Thoracic aorta (tissue), 2 donors: ENCODE measurements around the gene MYL3. TPM values are rescaled to one million over a fixed set of nuclear protein-coding genes. Genes with fewer than 3 reads are reported as not detected.

ENCODE experiments used
- ATAC-seq: fragments of 150-250 bp; one replicate; pipeline ENCODE4 v1.8.0; 2017; ENCODE audit warnings: low read depth; ENCODE audit not compliant: insufficient number of reproducible peaks, low FRiP score
- DNase-seq: peaks from one replicate; pipeline ENCODE4 v3.0.0-alpha.2; 2020; ENCODE audit warnings: low spot score
- H3K27ac ChIP-seq, 2 donors: fragments of 200-600 bp; sonication (generic); 1 replicate in 1 of 2; 2 replicates in 1 of 2; pipeline ENCODE4 v1.5.1; 2016; ENCODE audit warnings: mild to moderate bottlenecking in 2 of 2, moderate library complexity in 2 of 2
- H3K27me3 ChIP-seq: fragments of 200-600 bp; sonication (generic); replicated peaks from 2 replicates; pipeline ENCODE4 v1.6.0; 2016; ENCODE audit warnings: mild to moderate bottlenecking; ENCODE audit not compliant: insufficient read depth
- H3K36me3 ChIP-seq: fragments of 200-600 bp; sonication (generic); one replicate; pipeline ENCODE4 v1.5.1; 2016
- H3K4me1 ChIP-seq, 2 donors: fragments of 200-600 bp; sonication (generic); 1 replicate in 1 of 2; 2 replicates in 1 of 2; pipeline versions ENCODE4 v1.5.1 to v1.6.0; 2016; ENCODE audit warnings: low read depth in 2 of 2, mild to moderate bottlenecking in 1 of 2; ENCODE audit not compliant: control insufficient read depth in 1 of 2
- H3K4me3 ChIP-seq: fragments of 200-600 bp; sonication (generic); 2 replicates; pipeline ENCODE4 v1.5.1; 2016; ENCODE audit warnings: mild to moderate bottlenecking
- H3K9me3 ChIP-seq: fragments of 200-600 bp; sonication (generic); 2 replicates; pipeline ENCODE4 v1.5.1; 2016
- total RNA-seq, 2 donors: library from RNA; depleted of rRNA; stranded (reverse); fragments of >200 nt; gene quantifications; one replicate each; pipeline versions ENCODE4 v1.1.0 to v1.2.3, GENCODE V29; 2016
- TF ChIP-seq, protein P1 (sequence below): fragments of 200-600 bp; sonication (generic); IDR thresholded peaks from one replicate; pipeline ENCODE4 v1.5.1; 2019; ENCODE audit warnings: antibody characterized with exemption

The MYL3 gene
- total RNA-seq, 2 donors from 2014 or later = 1.5 TPM; not detected in 1

DNA sequence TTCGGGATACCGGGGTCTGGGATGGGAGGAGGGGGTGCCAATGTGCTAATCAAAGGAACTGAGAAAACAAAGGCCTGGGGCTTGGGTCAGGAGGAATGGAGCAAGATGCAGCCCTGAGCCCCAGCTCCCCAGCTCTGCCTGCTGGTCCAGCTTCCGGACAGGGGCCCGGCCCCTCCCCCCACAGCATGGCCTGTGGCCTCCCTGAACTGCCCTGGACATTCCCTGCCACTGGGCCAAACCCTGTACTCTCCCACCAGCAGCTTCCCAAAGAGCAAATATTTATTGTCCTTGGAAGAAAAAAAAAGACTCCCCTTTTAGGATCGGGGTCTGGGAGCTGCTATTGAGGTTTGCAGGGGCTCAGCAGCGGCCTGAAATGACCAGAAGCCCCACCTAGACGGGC is 5.7 kb upstream of the MYL3 start:
- no peaks in the 10 kb centered on the region for H3K27me3 ChIP-seq
- DNase-seq (no peak), ATAC-seq (no peak)
- no peaks in the 10 kb centered on the region for H3K9me3 ChIP-seq
- H3K36me3 ChIP-seq = no peaks in the 10 kb centered on the region
- H3K4me3 ChIP-seq = no peak overlapping the region
- no peak overlapping the region for H3K27ac ChIP-seq
- H3K4me1 ChIP-seq = peaks cover 30 to 85% of the 10 kb centered on the region in 2 donors
- TF ChIP-seq, protein P1, sequence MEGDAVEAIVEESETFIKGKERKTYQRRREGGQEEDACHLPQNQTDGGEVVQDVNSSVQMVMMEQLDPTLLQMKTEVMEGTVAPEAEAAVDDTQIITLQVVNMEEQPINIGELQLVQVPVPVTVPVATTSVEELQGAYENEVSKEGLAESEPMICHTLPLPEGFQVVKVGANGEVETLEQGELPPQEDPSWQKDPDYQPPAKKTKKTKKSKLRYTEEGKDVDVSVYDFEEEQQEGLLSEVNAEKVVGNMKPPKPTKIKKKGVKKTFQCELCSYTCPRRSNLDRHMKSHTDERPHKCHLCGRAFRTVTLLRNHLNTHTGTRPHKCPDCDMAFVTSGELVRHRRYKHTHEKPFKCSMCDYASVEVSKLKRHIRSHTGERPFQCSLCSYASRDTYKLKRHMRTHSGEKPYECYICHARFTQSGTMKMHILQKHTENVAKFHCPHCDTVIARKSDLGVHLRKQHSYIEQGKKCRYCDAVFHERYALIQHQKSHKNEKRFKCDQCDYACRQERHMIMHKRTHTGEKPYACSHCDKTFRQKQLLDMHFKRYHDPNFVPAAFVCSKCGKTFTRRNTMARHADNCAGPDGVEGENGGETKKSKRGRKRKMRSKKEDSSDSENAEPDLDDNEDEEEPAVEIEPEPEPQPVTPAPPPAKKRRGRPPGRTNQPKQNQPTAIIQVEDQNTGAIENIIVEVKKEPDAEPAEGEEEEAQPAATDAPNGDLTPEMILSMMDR = no peak

DNA sequence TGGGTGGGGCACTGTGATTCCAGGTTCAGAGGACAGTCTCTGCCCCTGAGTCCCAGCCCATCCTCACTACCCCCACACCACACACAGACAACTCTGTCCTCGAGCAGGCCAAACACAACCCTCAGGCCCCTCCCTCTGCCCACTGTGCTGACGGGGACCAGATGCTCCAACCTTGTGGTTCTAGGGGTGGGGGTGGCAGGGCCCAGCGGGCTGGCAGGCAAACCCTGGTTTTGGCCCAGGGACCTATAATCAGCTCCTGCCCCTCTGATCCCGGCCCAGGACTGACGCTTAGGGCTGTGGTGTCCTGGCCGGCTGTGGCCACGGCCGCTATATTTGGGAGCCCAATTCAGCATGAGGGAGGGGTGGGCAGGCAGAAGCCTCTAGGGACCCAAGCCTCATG is 5.0 kb upstream of the MYL3 start:
- H3K9me3 ChIP-seq = no peaks in the 10 kb centered on the region
- no peaks in the 10 kb centered on the region for H3K27me3 ChIP-seq
- no peak overlapping the region for H3K27ac ChIP-seq
- no peaks in the 10 kb centered on the region for H3K36me3 ChIP-seq
- DNase-seq (no peak), ATAC-seq (no peak)
- H3K4me1 ChIP-seq = peaks cover 25 to 79% of the 10 kb centered on the region in 2 donors
- no peak overlapping the region for H3K4me3 ChIP-seq
- TF ChIP-seq, protein P1 = no peak

DNA sequence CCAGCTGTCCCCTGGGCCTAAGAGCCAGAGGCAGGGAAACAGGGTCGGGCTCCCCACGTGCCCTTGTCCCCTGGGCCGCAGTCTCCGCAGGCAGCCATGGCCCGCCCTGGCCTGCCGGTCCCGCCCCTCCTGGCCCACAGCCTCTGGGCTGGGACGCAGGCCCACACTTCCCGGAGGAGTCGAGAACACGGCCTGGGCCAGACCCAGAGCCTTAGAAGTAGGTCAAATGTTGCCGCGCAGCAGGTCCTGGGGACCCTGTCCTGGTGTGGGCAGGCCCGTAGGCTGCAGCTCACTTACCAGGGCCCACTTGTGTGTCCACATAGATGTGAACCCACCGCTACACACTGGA is 4.3 kb upstream of the MYL3 start:
- H3K4me3 ChIP-seq = peak overlapping the region; percentile 3
- H3K4me1 ChIP-seq = peaks cover 20 to 71% of the 10 kb centered on the region in 2 donors
- no peaks in the 10 kb centered on the region for H3K36me3 ChIP-seq
- no peaks in the 10 kb centered on the region for H3K9me3 ChIP-seq
- no peak for DNase-seq
- peak overlapping the region; percentile 16 to 67 for H3K27ac ChIP-seq
- no peak for ATAC-seq
- no peaks in the 10 kb centered on the region for H3K27me3 ChIP-seq
- TF ChIP-seq, protein P1 = no peak

DNA sequence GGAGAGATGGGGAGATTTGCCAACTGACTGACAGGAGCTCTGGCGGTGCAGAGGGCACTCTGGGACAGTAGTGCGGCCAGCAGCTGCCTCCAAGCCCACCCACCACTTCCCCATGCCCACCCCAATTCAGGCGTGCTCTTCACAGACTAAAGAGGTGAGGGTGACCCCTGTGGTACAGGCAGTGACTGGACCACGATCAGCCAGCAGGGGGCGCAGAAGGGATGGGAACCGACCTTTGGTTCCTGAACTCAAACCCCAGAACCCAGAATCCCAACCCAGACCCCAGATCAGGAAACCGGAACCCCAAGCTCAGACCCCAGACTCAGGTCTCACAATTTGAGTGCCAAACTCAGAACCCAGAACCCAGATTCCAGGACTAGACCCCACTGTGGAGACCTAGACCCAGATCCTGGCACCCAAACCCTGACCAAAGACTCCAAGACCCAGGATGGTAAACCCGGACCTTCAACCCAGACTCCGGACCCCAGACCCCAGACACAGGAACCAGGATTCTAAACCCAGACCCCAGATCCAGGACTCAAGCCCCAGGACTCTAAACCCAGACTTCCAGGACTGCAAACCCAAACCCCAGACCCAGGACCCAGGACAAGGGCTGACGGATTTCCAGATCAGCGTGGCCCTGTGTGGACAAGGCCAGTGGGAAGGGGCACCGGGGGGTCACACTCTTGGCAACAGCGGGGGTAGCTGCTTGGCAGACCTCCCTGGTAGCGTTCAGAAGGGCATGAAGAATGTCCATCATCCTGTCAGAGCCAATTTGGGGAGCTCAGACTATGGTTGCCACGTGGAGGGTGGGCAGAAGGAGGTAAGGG is 3.7 kb upstream of the MYL3 start:
- TF ChIP-seq, protein P1 = peak; percentile 95
- Histone ChIP-seq H3K36me3 (no peaks in the 10 kb centered on the region), H3K27ac (peak overlapping the region; percentile 2 to 67), H3K9me3 (no peaks in the 10 kb centered on the region), H3K4me3 (peak overlapping the region; percentile 3), H3K27me3 (no peaks in the 10 kb centered on the region), H3K4me1 (peaks cover 20 to 65% of the 10 kb centered on the region in 2 donors)
- ATAC-seq (peak; percentile 64), DNase-seq (peak; percentile 36)

DNA sequence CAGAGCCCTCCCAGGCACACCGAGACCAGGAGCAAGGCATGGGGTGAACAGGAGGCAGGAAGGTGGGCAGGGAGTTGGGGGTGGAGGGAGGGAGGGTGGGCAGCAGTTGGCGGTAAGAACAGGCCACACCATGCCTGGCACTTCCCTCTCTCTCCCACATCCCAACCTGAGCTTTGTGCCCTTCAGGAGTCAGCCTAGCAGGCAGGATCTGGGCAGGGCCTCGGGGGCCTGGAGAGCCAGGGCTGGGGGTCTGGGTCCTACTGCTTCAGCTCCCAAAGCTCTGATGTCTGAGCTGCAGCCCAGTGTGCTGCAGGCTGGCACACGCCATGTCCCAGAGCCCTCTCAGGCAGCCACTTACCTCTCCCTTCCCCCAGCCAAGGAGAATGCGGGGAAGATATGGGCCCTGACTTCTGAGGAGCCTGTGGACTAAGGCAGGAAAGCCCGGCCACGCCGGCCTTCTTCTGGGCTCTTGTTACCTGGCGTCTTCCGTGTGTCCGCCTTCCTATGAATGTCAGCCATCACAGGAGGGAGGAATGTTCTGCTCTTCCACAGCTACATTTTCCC is 2.9 kb upstream of the MYL3 start:
- Histone ChIP-seq H3K9me3 (no peaks in the 10 kb centered on the region), H3K27ac (no peak overlapping the region), H3K4me3 (no peak overlapping the region), H3K4me1 (peaks cover 15 to 57% of the 10 kb centered on the region in 2 donors), H3K36me3 (no peaks in the 10 kb centered on the region), H3K27me3 (no peaks in the 10 kb centered on the region)
- no peak for ATAC-seq
- TF ChIP-seq, protein P1 = no peak
- no peak for DNase-seq
